ENCODE results near the gene ILDR1. TPM values are rescaled to one million over a fixed set of nuclear protein-coding genes. Genes with fewer than 3 reads are reported as not detected.
A peak's percentile ranks its signal among the peaks of the same experiment; 100 is the strongest.

ILDR1 gene
- total RNA-seq, 1 donor from 2014 or later: 3.7 TPM

DNA sequence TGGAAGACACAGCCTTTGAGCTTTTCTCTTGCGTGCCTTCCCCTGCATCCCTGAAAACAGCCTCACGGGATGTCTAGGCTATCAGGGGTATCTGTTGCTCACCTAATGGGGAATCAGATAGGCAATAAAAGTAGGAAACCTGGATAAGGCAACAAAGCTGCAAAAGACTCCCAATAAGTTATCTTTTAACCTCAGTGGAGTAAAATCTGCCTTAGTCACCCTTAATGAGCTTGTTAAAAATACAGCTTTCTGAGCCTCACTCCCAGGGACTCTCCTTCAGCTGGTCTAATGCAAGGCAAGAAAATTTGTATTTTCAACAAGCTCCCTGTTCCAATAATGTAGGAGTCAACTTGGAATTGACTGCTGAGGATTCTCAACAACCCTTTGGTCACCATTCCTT is 25.6 kb downstream of the ILDR1 start:
- H3K27me3 ChIP-seq: no peaks in the 10 kb centered on the region
- intact Hi-C loops (cut with DNase I): no loop called here
- H3K4me3 ChIP-seq: no peak overlapping the region
- no peaks in the 10 kb centered on the region for H3K9me3 ChIP-seq
- TF ChIP-seq, protein P1, sequence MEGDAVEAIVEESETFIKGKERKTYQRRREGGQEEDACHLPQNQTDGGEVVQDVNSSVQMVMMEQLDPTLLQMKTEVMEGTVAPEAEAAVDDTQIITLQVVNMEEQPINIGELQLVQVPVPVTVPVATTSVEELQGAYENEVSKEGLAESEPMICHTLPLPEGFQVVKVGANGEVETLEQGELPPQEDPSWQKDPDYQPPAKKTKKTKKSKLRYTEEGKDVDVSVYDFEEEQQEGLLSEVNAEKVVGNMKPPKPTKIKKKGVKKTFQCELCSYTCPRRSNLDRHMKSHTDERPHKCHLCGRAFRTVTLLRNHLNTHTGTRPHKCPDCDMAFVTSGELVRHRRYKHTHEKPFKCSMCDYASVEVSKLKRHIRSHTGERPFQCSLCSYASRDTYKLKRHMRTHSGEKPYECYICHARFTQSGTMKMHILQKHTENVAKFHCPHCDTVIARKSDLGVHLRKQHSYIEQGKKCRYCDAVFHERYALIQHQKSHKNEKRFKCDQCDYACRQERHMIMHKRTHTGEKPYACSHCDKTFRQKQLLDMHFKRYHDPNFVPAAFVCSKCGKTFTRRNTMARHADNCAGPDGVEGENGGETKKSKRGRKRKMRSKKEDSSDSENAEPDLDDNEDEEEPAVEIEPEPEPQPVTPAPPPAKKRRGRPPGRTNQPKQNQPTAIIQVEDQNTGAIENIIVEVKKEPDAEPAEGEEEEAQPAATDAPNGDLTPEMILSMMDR (IDR thresholded peaks at IDR 0.05): no peak
- no peak for TF ChIP-seq POLR2A (IDR thresholded peaks at IDR 0.05)
- no peak for TF ChIP-seq POLR2AphosphoS5 (IDR thresholded peaks at IDR 0.05; ENCODE audit: insufficient read depth in 1 of 2, low read depth in 1 of 2)
- no peak overlapping the region for H3K27ac ChIP-seq
- peaks cover 22% of the 10 kb centered on the region for H3K4me1 ChIP-seq
- no peaks in the 10 kb centered on the region for H3K36me3 ChIP-seq
- no peak for DNase-seq (ENCODE audit: extremely low spot score in 2 of 2)

DNA sequence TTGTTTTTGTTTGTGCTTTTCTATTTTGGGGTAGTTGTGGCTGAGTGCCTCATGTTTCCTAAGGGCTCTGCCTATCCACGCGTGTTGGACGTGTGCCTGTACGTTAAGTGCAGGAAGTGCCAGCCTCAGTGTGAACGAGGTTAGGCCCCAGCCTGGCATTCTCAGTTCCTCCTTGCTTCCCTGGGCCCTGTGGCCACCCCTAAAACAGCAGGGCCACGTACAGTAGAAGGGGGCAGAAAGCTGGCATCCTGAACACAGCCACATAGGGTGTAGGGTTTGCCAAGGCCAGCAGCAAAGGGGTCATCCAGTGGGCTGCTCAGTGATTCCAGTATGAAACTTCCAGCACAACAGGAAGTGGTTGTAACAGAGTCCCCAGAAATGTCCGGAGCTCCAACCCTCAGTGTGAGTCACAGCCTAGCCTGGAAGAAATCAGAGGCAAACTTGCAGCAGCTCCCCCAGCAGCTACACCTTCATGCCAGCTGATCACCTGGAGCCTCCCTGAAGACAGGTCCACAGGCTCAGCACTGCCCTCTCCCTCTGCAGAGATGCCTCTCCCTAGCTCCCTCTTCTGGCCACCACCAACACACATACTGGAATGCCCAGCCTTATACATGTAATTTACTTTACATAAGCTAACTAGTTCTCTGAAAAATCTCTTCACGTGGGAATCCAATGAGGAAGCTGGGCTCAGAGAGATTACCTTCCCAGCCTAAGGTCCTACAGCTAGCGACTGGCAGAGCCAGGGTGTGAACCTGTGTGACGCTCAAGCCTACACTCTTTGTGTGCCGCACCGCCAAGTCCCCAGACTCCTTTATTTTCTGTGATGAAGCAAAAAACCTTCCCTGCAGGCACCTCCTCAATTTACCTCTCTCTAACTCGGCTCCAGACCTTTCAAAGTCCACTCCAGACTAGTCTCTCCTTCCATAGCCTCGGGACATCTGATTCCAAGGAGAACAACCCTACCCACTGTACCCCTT is 26.6 kb downstream of the ILDR1 start:
- no peaks in the 10 kb centered on the region for H3K9me3 ChIP-seq
- intact Hi-C loops (cut with DNase I): no loop called here

DNA sequence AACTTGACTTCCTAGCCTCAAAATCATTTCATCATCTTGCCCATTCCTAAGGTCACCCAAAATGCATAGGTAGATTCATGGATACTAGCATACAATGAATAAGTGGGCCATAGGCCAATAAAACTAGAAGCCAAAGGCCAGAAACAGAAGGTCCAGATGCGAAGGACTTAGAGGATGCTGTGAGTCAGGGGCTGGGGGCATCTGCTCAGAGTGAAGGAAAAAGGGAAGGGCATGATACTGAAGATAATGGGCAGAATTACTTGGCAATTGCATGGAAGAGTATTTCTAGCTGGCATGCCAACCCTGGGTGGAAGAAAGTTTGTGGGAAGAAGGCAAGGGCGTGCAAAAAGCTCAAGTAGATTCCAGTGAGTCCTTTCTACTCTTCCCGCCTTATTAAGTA is 27.5 kb downstream of the ILDR1 start:
- no peak overlapping the region for H3K27ac ChIP-seq
- TF ChIP-seq POLR2A (IDR thresholded peaks at IDR 0.05) (no peak), POLR2AphosphoS5 (IDR thresholded peaks at IDR 0.05; ENCODE audit: insufficient read depth in 1 of 2, low read depth in 1 of 2) (no peak)
- TF ChIP-seq, protein P1 (IDR thresholded peaks at IDR 0.05): no peak
- intact Hi-C loops (cut with DNase I): no loop called here

More for the DNA sequence above, 26.6 kb downstream of the ILDR1 start:
- no peaks in the 10 kb centered on the region for H3K27me3 ChIP-seq
- no peaks in the 10 kb centered on the region for H3K36me3 ChIP-seq
- H3K27ac ChIP-seq: peak overlapping the region; percentile 36
- H3K4me3 ChIP-seq: no peak overlapping the region
- TF ChIP-seq POLR2A (IDR thresholded peaks at IDR 0.05) (no peak), POLR2AphosphoS5 (IDR thresholded peaks at IDR 0.05; ENCODE audit: insufficient read depth in 1 of 2, low read depth in 1 of 2) (no peak)
- TF ChIP-seq, protein P1 (IDR thresholded peaks at IDR 0.05): no peak
- H3K4me1 ChIP-seq: peaks cover 22% of the 10 kb centered on the region
- no peak for DNase-seq (ENCODE audit: extremely low spot score in 2 of 2)

DNA sequence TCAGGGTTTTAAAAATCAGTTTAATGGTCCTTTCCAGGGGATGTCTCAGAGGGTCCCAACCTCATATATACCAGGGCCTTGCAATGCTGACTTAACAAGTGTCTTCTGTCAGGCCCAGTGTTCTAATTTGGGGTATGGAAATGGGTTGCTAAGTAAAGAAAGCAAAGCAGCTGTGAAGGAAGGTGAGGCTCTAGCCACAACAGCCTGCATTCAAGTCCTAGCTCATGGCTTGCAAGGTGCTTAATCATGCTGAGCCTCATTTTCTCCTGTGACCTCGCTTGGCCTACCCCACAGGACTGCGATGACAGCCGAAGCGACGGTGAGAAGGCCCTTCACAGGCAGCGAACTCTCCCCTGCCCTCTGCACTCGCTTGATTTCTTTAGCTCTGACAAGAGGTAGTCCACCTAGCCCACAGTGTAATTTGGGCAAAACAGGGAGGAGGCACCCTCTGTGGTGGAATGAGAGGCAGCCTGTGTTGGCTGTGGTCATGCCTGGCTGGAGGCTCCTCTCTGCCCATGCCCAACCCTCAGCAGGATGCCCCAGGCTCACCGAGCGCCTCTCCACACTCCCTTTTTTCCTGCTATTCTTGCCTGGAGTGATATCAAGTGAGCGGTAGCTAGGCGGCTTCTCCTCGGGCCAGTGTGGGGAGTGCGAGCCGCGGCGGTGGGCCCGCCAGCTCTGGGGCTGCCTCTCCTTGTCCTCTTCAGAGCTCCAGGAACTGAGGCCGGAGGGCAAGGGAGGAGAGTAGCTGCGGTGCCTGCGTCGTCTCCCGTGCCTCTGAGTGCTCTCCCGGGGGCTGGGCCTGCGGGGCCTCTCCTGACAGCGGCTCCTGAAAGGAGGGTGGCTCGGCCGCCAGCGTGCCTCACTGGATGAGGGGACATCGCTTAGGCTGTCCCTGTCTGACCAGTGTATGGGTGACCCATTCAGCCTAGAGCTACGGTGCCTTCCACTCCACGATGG is 29.2 kb downstream of the ILDR1 start:
- intact Hi-C loops (cut with DNase I): no loop called here
- DNase-seq (ENCODE audit: extremely low spot score in 2 of 2): no peak

More for the DNA sequence above, 27.5 kb downstream of the ILDR1 start:
- Histone ChIP-seq H3K9me3 (no peaks in the 10 kb centered on the region), H3K4me3 (no peak overlapping the region), H3K36me3 (no peaks in the 10 kb centered on the region), H3K27me3 (no peaks in the 10 kb centered on the region), H3K4me1 (peaks cover 22% of the 10 kb centered on the region)
- no peak for DNase-seq (ENCODE audit: extremely low spot score in 2 of 2)

More for the DNA sequence above, 29.2 kb downstream of the ILDR1 start:
- no peak overlapping the region for H3K27ac ChIP-seq
- H3K4me3 ChIP-seq: no peak overlapping the region
- no peaks in the 10 kb centered on the region for H3K27me3 ChIP-seq
- H3K9me3 ChIP-seq: no peaks in the 10 kb centered on the region
- peaks cover 22% of the 10 kb centered on the region for H3K4me1 ChIP-seq
- H3K36me3 ChIP-seq: no peaks in the 10 kb centered on the region
- TF ChIP-seq, protein P1 (IDR thresholded peaks at IDR 0.05): no peak
- TF ChIP-seq POLR2A (IDR thresholded peaks at IDR 0.05) (no peak), POLR2AphosphoS5 (IDR thresholded peaks at IDR 0.05; ENCODE audit: insufficient read depth in 1 of 2, low read depth in 1 of 2) (no peak)
